ENCODE data around the gene ZNF777.

GRCh38 chr7:149448961-149449360 lies 11.9 kb downstream of the ZNF777 start:
- TF ChIP-seq RAD21 (conservative IDR thresholded peaks at IDR 0.05) (no peak), CTCF (IDR thresholded peaks at IDR 0.05; ENCODE audit: poor library complexity, severe bottlenecking) (no peak), EP300 (conservative IDR thresholded peaks at IDR 0.05; ENCODE audit: poor library complexity, severe bottlenecking) (no peak), SMC3 (conservative IDR thresholded peaks at IDR 0.05; ENCODE audit: poor library complexity) (no peak), POLR2AphosphoS5 (IDR thresholded peaks at IDR 0.05) (no peak), EZH2 (IDR thresholded peaks at IDR 0.05; ENCODE audit: borderline replicate concordance, insufficient read depth, low read length, poor library complexity, severe bottlenecking) (no peak), REST (IDR thresholded peaks at IDR 0.05; ENCODE audit: borderline replicate concordance) (no peak)
